Activated gamma-delta T cell treated with anti-CD3 and anti-CD28 coated beads, Interleukin-2, amount 50 U/mL, for 16 hours (primary cell): ENCODE measurements around the gene LEMD3.

Experiments used
- DNase-seq: peaks from one replicate; pipeline ENCODE4 v3.0.0-alpha.2; 2020; ENCODE audit warnings: low read depth

The LEMD3 gene

GRCh38 chr12:65170209-65170881 is 962 bp downstream of the LEMD3 start:
- peak; percentile 30 for DNase-seq

GRCh38 chr12:65171073-65171472 is 1.7 kb downstream of the LEMD3 start:
- no peak for DNase-seq

- DNase-seq, result no peak
These were observed 2.5 kb downstream of the LEMD3 start for GRCh38 chr12:65171870-65172269.

GRCh38 chr12:65175385-65175784 is 6.0 kb downstream of the LEMD3 start:
- DNase-seq, result no peak

GRCh38 chr12:65182012-65182739 is 12.8 kb downstream of the LEMD3 start:
- no peak for DNase-seq

GRCh38 chr12:65184176-65184857 is 14.9 kb downstream of the LEMD3 start:
- DNase-seq, result no peak

- no peak for DNase-seq
These were observed 15.5 kb downstream of the LEMD3 start for GRCh38 chr12:65184858-65185229.

GRCh38 chr12:65187665-65188064 is 18.3 kb downstream of the LEMD3 start:
- no peak for DNase-seq

GRCh38 chr12:65188179-65188701 is 18.9 kb downstream of the LEMD3 start:
- DNase-seq, result no peak

- no peak for DNase-seq
These were observed 19.8 kb downstream of the LEMD3 start for GRCh38 chr12:65189028-65189718.

- DNase-seq, result no peak
These were observed 23.7 kb downstream of the LEMD3 start for GRCh38 chr12:65192963-65193516.

GRCh38 chr12:65194949-65195348 is 25.6 kb downstream of the LEMD3 start:
- DNase-seq, result no peak

- DNase-seq, result no peak
These were observed 26.1 kb downstream of the LEMD3 start for GRCh38 chr12:65195387-65196055.

- DNase-seq, result no peak
These were observed 27.6 kb downstream of the LEMD3 start for GRCh38 chr12:65196762-65197567.

GRCh38 chr12:65199604-65200003 is 30.2 kb downstream of the LEMD3 start:
- no peak for DNase-seq

GRCh38 chr12:65200007-65200665 is 30.8 kb downstream of the LEMD3 start:
- DNase-seq, result no peak

GRCh38 chr12:65203376-65203775 is 34.0 kb downstream of the LEMD3 start:
- DNase-seq, result no peak

GRCh38 chr12:65204886-65205525 is 35.6 kb downstream of the LEMD3 start:
- DNase-seq, result no peak

- no peak for DNase-seq
These were observed 36.5 kb downstream of the LEMD3 start for GRCh38 chr12:65205886-65206285.

GRCh38 chr12:65208125-65208524 is 38.7 kb downstream of the LEMD3 start:
- no peak for DNase-seq
